Vagina (tissue), 2 donors: ENCODE data around the gene NEDD4. TPM values are rescaled to one million over a fixed set of nuclear protein-coding genes. Genes with fewer than 3 reads are reported as not detected.
A peak's percentile ranks its signal among the peaks of the same experiment; 100 is the strongest.

ENCODE experiments used
- DNase-seq, 2 donors: peaks; one replicate each; pipeline ENCODE4 v3.0.0-alpha.2; 2017; ENCODE audit errors: extremely low spot score in 2 of 2
- H3K27ac ChIP-seq: fragments of 200-600 bp; sonication (generic); one replicate; pipeline ENCODE4 v1.5.1; 2019
- H3K27me3 ChIP-seq: fragments of 200-600 bp; sonication (generic); one replicate; pipeline ENCODE4 v1.5.1; 2019
- H3K36me3 ChIP-seq, 2 donors: fragments of 200-600 bp; sonication (generic); one replicate each; pipeline ENCODE4 v1.5.1; 2017 to 2019
- H3K4me1 ChIP-seq: fragments of 200-600 bp; sonication (generic); one replicate; pipeline ENCODE4 v1.5.1; 2019
- H3K4me3 ChIP-seq, 2 donors: fragments of 200-600 bp; sonication (generic); 1 replicate in 1 of 2; 2 replicates in 1 of 2; pipeline ENCODE4 v1.5.1; 2016 to 2019
- H3K9me3 ChIP-seq: fragments of 200-600 bp; sonication (generic); one replicate; pipeline ENCODE4 v1.5.1; 2019
- POLR2A ChIP-seq, 2 donors: fragments of 450-650 bp; IDR thresholded peaks; one replicate each; pipeline ENCODE4 v1.6.1; 2017; ENCODE audit warnings: antibody characterized with exemption in 2 of 2, mild to moderate bottlenecking in 2 of 2, moderate library complexity in 2 of 2
- POLR2AphosphoS5 ChIP-seq, 2 donors: sonication (generic); formaldehyde crosslinking; IDR thresholded peaks; one replicate each; pipeline ENCODE4 v1.9.0; 2017; ENCODE audit warnings: antibody characterized with exemption in 2 of 2, mild to moderate bottlenecking in 2 of 2, low read depth in 1 of 2; ENCODE audit not compliant: insufficient read depth in 1 of 2
- intact Hi-C: fragments of 100-400 bp; cut with DNase I; formaldehyde crosslinking; loops from one replicate; pipeline ENCODE4 v1.15.1; 2023
- total RNA-seq: library from RNA; depleted of rRNA; stranded (reverse); fragments of >200 nt; gene quantifications from one replicate; pipeline ENCODE4 v1.2.3, GENCODE V29; 2016
- TF ChIP-seq, protein P1 (sequence below), 3 experiments: fragments of 450-650 bp in 2 of 3; fragments of 200-600 bp in 1 of 3; sonication (generic) in 1 of 3; IDR thresholded peaks; one replicate each; pipeline ENCODE4 v1.5.1; 2017 to 2019; ENCODE audit warnings: antibody characterized with exemption in 3 of 3, mild to moderate bottlenecking in 2 of 3, moderate library complexity in 2 of 3

The NEDD4 gene
- total RNA-seq, 1 donor from 2014 or later, result 21.9 TPM

GRCh38 chr15:55915876-55916567, 77.4 kb downstream of the NEDD4 start:
- Histone ChIP-seq H3K36me3 (no peaks in the 10 kb centered on the region), H3K4me1 (peaks cover 6% of the 10 kb centered on the region), H3K27me3 (no peaks in the 10 kb centered on the region), H3K9me3 (no peaks in the 10 kb centered on the region), H3K4me3 (no peak overlapping the region), H3K27ac (peak overlapping the region; percentile 18)
- DNase-seq, result no peak
- intact Hi-C loops, result no loop called here
- TF ChIP-seq POLR2A (IDR thresholded peaks at IDR 0.05) (no peak), POLR2AphosphoS5 (IDR thresholded peaks at IDR 0.05; ENCODE audit: insufficient read depth in 1 of 2, low read depth in 1 of 2) (no peak)
- TF ChIP-seq, protein P1, sequence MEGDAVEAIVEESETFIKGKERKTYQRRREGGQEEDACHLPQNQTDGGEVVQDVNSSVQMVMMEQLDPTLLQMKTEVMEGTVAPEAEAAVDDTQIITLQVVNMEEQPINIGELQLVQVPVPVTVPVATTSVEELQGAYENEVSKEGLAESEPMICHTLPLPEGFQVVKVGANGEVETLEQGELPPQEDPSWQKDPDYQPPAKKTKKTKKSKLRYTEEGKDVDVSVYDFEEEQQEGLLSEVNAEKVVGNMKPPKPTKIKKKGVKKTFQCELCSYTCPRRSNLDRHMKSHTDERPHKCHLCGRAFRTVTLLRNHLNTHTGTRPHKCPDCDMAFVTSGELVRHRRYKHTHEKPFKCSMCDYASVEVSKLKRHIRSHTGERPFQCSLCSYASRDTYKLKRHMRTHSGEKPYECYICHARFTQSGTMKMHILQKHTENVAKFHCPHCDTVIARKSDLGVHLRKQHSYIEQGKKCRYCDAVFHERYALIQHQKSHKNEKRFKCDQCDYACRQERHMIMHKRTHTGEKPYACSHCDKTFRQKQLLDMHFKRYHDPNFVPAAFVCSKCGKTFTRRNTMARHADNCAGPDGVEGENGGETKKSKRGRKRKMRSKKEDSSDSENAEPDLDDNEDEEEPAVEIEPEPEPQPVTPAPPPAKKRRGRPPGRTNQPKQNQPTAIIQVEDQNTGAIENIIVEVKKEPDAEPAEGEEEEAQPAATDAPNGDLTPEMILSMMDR (IDR thresholded peaks at IDR 0.05), result no peak

DNA sequence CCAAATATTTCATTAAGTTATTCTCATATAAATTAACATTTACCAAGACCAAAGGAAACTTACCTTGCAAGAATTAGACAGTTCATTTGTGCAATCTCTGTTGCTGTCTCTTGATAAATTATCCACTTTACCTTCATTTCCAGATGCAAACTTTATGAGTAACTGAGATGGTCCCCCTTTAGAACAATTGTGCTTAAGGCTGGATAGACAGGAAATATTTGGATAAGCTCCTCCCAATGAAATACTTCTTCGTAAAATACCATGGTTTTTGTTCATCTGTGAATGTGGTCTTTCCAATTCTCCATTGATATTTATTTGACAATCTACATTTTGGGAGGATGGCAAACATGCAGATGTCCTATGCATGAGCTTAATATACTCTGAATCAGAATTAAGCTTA, 78.2 kb downstream of the NEDD4 start:
- DNase-seq, result no peak
- Histone ChIP-seq H3K36me3 (no peaks in the 10 kb centered on the region), H3K4me3 (no peak overlapping the region), H3K27ac (no peak overlapping the region), H3K9me3 (no peaks in the 10 kb centered on the region), H3K27me3 (no peaks in the 10 kb centered on the region), H3K4me1 (peaks cover 6% of the 10 kb centered on the region)
- intact Hi-C loops, result no loop called here
- TF ChIP-seq POLR2AphosphoS5 (IDR thresholded peaks at IDR 0.05; ENCODE audit: insufficient read depth in 1 of 2, low read depth in 1 of 2) (no peak), POLR2A (IDR thresholded peaks at IDR 0.05) (no peak)
- TF ChIP-seq, protein P1 (IDR thresholded peaks at IDR 0.05), result no peak

- DNase-seq, result no peak
- Histone ChIP-seq H3K9me3 (no peaks in the 10 kb centered on the region), H3K4me3 (no peak overlapping the region), H3K27me3 (no peaks in the 10 kb centered on the region), H3K27ac (no peak overlapping the region), H3K4me1 (peaks cover 6% of the 10 kb centered on the region), H3K36me3 (no peaks in the 10 kb centered on the region)
- TF ChIP-seq POLR2AphosphoS5 (IDR thresholded peaks at IDR 0.05; ENCODE audit: insufficient read depth in 1 of 2, low read depth in 1 of 2), result no peak
- no peak for TF ChIP-seq POLR2A (IDR thresholded peaks at IDR 0.05)
- intact Hi-C loops, result no loop called here
These were observed 79.0 kb downstream of the NEDD4 start for GRCh38 chr15:55914446-55914845.

DNA sequence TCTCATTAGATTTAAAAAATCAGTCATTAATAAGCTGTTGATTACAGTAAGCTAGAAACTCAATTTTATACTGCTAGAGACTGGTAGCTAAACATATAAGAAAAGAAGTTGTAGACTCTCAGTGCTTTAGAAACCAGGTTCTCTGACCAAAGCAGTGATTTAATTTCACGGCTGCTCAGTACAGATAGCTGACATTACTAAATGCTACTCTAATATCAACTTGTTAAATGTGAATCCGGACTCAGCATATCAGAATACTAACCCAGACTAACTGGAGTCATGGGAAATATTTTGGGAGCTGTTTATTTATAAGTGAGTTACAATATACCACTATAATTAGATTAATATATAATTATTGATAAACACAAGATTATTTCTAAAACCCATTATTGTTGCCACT, 80.4 kb downstream of the NEDD4 start:
- Histone ChIP-seq H3K4me1 (peaks cover 3% of the 10 kb centered on the region), H3K9me3 (no peaks in the 10 kb centered on the region), H3K27me3 (no peaks in the 10 kb centered on the region), H3K4me3 (no peak overlapping the region), H3K27ac (no peak overlapping the region), H3K36me3 (no peaks in the 10 kb centered on the region)
- TF ChIP-seq, protein P1 (IDR thresholded peaks at IDR 0.05), result no peak
- no peak for TF ChIP-seq POLR2AphosphoS5 (IDR thresholded peaks at IDR 0.05; ENCODE audit: insufficient read depth in 1 of 2, low read depth in 1 of 2)
- no peak for TF ChIP-seq POLR2A (IDR thresholded peaks at IDR 0.05)
- DNase-seq, result no peak
- intact Hi-C loops, result no loop called here

DNA sequence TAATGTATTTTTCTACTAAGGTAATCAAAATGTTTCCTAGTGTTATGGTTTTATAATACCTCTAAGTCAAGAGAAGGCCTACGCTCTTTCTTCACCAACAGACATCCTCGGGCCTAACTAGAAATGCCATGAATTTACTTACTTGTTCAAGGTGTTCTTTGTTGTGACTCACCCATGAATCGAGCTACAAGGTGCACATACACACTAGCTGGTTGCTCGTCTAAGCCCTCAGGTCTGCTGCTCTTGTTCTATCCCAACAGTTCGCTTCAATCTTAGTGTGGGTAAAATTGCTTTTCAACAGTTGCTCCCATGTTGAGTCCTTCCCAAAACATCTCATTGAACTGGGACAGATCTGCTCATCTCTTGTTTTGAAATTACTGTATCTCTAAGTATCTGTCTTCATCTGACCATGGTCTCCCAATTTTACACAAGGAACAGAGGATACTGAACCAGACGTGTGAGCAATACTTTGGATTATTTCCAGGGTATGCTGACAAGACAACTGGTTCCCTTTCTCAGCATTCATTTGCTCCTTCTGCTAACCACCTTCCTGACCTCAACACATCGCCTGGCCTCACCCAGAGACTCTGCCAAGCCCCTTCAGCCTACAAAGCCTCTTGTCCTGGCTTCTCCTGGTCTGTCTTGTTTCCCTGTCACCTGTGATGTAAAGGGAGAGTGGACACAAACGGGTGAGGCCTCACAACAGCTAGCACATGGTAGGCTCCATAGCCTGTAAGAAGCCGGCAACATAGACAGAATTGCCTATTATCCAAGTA, 84.2 kb downstream of the NEDD4 start:
- Histone ChIP-seq H3K36me3 (no peaks in the 10 kb centered on the region), H3K4me3 (no peak overlapping the region), H3K9me3 (no peaks in the 10 kb centered on the region), H3K27me3 (no peaks in the 10 kb centered on the region), H3K27ac (no peak overlapping the region), H3K4me1 (no peaks in the 10 kb centered on the region)
- intact Hi-C loops, result no loop called here
- TF ChIP-seq POLR2A (IDR thresholded peaks at IDR 0.05) (no peak), POLR2AphosphoS5 (IDR thresholded peaks at IDR 0.05; ENCODE audit: insufficient read depth in 1 of 2, low read depth in 1 of 2) (no peak)
- TF ChIP-seq, protein P1 (IDR thresholded peaks at IDR 0.05), result no peak
- no peak for DNase-seq
